RKO (cell line): ENCODE results near the gene PLPP7.

Experiments
- DNase-seq: peaks from one replicate; pipeline ENCODE4 v3.0.0-alpha.2; 2016; ENCODE audit warnings: low spot score

The PLPP7 gene

GRCh38 chr9:131281119-131281965, 8.2 kb upstream of the PLPP7 start:
- no peak for DNase-seq

DNA sequence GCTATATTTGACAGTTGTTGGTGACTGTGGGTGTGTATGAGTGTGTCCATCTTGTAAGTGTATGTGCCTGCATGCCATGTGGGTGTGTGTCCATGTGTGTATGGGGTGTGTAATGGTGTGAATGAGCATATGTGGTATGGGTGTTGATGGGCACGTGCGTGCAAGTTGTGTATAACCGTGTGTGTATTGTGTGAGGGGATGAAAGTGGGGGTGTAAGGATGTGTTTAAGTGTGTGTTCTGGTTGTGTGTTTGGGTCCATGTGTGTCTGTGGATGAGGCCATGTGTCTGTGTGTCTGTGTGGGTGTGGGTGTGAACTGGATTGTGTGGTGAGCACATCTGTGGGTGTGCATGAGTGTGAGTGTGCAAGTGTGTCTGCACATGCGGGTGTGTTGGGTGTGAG, 7.3 kb upstream of the PLPP7 start:
- DNase-seq, result no peak

GRCh38 chr9:131282688-131283422, 6.7 kb upstream of the PLPP7 start:
- DNase-seq, result no peak

- DNase-seq, result no peak
Observed at GRCh38 chr9:131284856-131285255, 4.7 kb upstream of the PLPP7 start.

DNA sequence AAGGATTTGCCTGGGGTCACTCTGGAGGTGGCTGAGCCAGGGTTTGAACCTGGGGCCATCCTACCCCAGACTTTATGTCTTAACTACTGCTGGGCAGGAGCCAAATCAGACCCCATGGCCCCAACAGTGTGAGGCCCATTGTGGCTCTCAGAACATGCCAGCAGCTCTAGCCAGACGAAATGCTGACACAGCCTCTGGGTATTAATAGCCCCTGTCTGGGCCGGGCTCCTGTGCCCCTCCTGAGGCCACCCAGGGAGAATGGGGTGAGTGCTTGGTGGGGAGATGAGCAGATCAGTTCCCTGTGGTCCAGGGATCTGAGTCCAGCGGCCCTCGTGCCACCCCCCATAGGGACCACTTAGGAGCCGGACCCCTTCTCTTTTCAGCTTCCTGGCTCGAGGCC, 2.2 kb upstream of the PLPP7 start:
- DNase-seq, result no peak

GRCh38 chr9:131288217-131288616, 1.3 kb upstream of the PLPP7 start:
- no peak for DNase-seq

- DNase-seq, result no peak
Observed at GRCh38 chr9:131290036-131290766, 678 bp downstream of the PLPP7 start.

- DNase-seq, result no peak
Observed at GRCh38 chr9:131290767-131291370, 1.3 kb downstream of the PLPP7 start.

DNA sequence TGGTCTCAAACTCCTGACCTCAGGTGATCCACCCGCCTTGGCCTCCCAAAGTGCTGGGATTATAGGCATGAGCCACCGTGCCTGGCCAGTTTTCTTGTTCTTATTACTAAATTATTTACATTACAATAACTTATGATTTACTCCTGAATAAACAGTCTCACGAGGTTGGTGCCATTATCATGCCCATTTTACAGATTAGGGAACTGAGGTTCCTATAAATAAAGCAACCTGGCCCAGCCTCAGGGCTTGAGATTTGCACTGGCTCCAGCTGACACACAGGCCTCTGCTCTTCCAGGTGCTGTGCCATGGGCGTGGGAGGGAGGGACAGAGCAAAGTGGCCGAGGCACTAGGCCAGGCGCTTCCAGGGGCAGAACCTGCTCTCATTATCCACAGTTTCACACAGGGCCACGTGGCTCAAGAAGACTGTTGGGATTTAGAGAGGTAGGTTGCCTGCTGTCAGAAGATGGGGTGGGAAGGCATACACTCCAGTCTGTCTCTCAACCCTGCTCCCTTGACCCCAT, 2.3 kb downstream of the PLPP7 start:
- no peak for DNase-seq

GRCh38 chr9:131292937-131293336, 3.4 kb downstream of the PLPP7 start:
- DNase-seq, result no peak

- no peak for DNase-seq
Observed at GRCh38 chr9:131296460-131296859, 6.9 kb downstream of the PLPP7 start.

DNA sequence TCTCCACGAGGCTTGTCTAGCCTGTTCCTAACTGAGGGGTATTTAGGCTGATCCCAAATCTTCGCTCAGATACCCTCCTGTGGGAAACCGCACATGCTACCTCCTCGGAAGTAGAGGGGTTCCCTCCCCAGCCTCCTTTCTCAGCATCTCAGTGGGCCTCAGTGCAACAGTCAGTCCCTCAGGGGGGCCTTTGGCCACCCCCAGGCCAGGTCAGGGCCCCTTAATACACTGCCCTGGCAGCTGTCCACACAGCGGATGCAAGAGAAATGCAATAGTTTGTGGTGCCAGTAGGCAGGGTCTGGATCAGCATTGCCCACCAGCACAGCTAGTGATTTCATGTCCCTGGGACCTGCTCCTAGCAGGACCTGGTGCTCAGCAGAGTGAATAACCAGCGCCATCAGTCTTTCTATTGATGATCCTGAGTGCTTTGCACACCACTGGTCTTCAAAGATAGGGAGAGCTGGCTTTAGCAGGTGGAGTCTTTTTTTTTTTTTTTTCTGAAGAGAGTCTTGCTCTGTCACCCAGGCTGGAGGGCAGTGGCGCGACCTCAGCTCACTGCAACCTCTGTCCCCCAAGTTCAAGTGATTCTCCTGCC, 7.5 kb downstream of the PLPP7 start:
- no peak for DNase-seq

DNA sequence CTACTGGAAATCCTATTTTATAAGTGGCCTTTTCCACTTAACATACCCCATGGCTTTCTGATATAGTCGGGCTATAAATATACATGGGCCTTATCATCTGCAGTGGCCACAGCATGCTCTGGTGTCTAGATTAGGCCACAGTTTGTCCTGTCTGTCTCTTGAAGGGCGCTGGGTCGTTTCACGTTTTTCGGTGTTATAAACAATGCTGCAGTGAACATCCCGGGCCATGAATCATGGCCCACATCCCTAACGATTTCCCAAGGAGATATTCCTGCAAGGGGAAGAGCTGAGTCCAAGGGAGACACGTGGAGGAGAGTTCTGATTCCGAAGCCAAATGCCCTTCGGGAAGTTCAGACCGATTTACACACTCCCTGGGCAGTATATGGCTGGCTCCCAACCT, 8.4 kb downstream of the PLPP7 start:
- no peak for DNase-seq

- no peak for DNase-seq
Observed at GRCh38 chr9:131298341-131298740, 8.8 kb downstream of the PLPP7 start.

DNA sequence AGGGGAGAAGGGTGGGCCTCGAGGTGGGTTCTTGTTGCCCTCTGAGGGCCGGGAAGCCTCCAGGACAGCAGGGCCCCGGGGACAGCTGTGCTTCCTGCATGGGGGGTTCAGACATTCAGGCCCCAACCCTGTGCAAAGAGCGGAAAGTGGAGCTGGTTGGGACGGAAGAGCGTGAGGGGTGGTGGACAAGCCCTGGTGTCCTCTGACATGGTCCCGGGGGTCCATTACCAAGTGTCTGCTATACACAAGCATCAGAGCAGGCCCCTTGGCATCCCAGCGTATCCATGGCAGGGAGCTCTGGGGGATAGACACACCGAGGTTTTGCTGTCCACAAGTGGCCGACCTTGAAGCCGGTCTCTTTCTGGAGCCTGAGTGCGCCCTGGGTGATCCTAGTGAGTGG, 9.3 kb downstream of the PLPP7 start:
- DNase-seq, result no peak

DNA sequence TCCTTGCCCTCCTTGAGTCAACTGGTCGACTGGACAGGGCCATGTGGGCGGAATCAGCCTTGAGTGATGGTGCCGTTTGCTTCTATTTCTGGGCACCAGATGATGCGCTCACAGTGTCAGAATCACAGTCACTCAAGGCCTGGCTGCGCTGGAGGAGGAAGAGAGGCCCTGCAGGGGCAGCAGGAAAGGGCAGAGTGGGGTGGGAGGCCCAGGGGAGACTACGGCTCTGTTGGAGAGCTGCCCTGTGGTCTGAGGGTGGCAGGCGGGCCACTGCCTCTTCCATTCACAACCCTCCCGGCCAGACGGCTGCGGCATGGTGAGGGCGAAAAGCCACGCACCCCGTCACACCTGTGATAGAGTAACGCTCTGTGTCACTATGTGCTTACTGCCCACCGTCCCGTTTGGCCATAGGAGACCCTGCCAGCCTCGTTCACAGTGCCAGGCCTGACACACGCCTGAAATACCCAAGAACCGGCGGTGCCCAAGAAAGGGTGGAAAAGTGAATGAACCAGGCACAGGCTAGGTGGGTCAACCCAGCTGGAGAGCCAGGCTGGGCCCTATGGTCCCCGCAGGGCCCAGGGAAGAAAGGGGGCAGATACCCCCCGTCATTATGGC, 9.9 kb downstream of the PLPP7 start:
- DNase-seq, result no peak

- DNase-seq, result no peak
Observed at GRCh38 chr9:131299961-131300347, 10.4 kb downstream of the PLPP7 start.

DNA sequence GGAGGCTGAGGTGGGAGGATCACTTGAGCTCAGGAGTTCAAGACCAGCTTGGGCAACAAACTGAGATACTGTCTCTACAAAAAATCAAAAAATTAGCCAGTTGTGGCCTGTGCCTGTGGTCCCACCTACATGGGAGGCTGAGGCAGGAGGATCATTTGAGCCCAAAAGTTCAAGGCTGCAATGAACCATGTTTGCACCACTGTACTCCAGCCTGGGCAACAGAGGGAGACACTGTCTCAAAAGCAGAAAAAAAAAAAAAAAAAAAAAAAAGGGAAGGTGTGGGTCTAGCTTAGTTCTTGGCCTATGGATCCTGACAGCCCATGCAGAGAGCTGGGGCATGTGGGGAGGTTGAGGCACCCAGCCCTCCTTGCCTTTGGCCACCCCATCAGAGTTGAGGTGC, 10.9 kb downstream of the PLPP7 start:
- no peak for DNase-seq

DNA sequence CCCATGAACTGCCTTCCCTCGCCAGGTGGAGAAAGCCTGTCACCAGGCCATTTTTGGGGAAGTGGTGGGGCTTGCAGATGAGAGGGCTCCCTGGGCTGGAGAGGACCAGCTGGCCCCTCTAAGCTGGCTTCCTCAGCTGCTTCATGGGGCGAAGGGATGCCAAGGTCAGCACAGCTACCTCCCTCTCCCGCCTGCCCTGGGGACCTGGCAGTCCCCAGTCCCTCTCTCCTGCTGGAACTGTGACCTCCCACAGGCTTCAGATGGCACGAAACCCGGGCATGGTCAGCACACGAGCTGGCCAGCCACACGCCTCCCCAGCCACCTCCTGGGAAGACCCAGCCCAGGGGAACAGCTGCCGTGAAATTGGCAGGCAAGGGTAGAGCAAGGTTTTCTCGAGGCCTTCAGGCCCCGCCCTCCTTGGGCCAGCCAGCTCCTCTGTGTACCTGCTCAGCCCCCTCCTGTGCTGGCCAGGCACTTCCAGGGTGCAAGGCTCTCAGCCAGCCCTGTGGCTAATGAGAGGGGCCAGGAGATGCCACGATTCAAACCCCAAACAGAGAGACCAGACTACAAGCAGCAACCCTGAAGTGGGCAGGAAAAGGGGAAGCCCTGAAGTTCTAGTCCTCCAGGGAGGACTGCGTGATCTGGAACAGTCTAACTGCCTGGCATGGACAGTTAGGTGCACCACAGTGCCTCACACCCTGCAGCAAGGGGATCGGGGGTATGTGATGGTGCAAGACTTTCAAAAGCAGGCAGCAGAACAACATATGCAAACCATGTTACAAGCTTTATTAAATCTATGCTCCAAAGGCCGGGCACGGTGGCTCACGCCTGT, 12.9 kb downstream of the PLPP7 start:
- DNase-seq, result no peak
